OCI-LY7 (cell line): ENCODE results near the gene FZD7.

Source experiments
- EZH2phosphoT487 ChIP-seq: fragments of 200-600 bp; sonication (generic); IDR thresholded peaks from 2 replicates; pipeline ENCODE4 v1.6.1; 2018; ENCODE audit warnings: low read depth, borderline replicate concordance, mild to moderate bottlenecking, mixed run types, antibody characterized with exemption, low read length, moderate library complexity, mixed read lengths
- TF ChIP-seq, protein P1 (sequence below): fragments of 200-600 bp; sonication (generic); conservative IDR thresholded peaks from 2 replicates; pipeline ENCODE4 v1.5.1; 2014; ENCODE audit warnings: mild to moderate bottlenecking, antibody characterized with exemption, low read length, moderate library complexity, mixed read lengths

DNA sequence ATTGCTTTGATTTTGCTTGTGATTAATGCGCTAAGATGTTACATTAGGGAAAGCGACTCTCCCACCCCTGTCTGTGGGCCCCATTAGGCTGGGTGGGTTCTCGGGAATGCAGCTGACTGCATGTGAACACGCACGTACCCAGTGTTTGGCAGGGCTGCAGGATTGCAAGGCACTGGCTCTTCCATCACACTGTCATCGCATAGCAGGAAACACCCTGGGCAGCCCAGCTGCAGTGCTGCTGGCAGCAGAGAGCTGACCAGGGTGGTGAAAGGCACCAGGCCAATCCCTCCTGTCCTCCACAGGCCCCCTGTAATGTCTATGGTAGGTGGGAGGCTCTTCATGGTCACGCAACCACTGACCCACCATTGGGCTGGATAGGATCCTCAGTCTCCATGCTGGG lies 34.4 kb upstream of the FZD7 start:
- TF ChIP-seq, protein P1, sequence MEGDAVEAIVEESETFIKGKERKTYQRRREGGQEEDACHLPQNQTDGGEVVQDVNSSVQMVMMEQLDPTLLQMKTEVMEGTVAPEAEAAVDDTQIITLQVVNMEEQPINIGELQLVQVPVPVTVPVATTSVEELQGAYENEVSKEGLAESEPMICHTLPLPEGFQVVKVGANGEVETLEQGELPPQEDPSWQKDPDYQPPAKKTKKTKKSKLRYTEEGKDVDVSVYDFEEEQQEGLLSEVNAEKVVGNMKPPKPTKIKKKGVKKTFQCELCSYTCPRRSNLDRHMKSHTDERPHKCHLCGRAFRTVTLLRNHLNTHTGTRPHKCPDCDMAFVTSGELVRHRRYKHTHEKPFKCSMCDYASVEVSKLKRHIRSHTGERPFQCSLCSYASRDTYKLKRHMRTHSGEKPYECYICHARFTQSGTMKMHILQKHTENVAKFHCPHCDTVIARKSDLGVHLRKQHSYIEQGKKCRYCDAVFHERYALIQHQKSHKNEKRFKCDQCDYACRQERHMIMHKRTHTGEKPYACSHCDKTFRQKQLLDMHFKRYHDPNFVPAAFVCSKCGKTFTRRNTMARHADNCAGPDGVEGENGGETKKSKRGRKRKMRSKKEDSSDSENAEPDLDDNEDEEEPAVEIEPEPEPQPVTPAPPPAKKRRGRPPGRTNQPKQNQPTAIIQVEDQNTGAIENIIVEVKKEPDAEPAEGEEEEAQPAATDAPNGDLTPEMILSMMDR = no peak
- TF ChIP-seq EZH2phosphoT487 = no peak
